ENCODE data around the gene HSPG2.

GRCh38 chr1:21854090-21854750, 82.9 kb downstream of the HSPG2 start:
- no peak for TF ChIP-seq CTCF (conservative IDR thresholded peaks at IDR 0.05; ENCODE audit: low read length)
- no peak for TF ChIP-seq EZH2phosphoT487 (IDR thresholded peaks at IDR 0.05; ENCODE audit: borderline replicate concordance, low read depth, low read length)
